ENCODE measurements around the gene FAM228A. TPM values are rescaled to one million over a fixed set of nuclear protein-coding genes. Genes with fewer than 3 reads are reported as not detected.
"Not testable (repeated sequence)": the region's sequence is repeated elsewhere in the genome, so short reads cannot be mapped to it uniquely, and the experiment has no call there.

FAM228A gene
- total RNA-seq: not detected in 2 replicates

- CTCF ChIA-PET: no interaction called here
- Mint-ChIP-seq H3K4me3 (no peak within 1 kb of the TSS), H3K27me3 (peaks cover 4% of the 10 kb centered on the region), H3K9me3 (peaks cover 4% of the 10 kb centered on the region), H3K36me3 (ENCODE audit: low read depth) (no peaks in the 10 kb centered on the region), H3K4me1 (no peaks in the 10 kb centered on the region), H3K27ac (no peak within 1 kb of the TSS)
- intact Hi-C loops (cut with micrococcal nuclease): no loop called here
- POLR2A ChIA-PET: no interaction called here
- DNase-seq (no peak), ATAC-seq (ENCODE audit: low read depth) (no peak)
- no peak for TF ChIP-seq CTCF (IDR thresholded peaks at IDR 0.05)
Measured at GRCh38 chr2:24174851-24175277, at the start of gene FAM228A. FAM228A (plus strand) TSS chr2:24175053; CDS start chr2:24175481, 428 bp downstream.

- CTCF ChIA-PET: interaction anchor here (2.4 kb wide), 1 partner anchor 41 kb away, joined by 6 read pairs; the partner anchor contains the start of gene TP53I3
- Mint-ChIP-seq H3K4me3 (no peak overlapping the region), H3K27me3 (no peaks in the 10 kb centered on the region), H3K27ac (no peak overlapping the region), H3K9me3 (no peaks in the 10 kb centered on the region), H3K4me1 (peaks cover 15% of the 10 kb centered on the region), H3K36me3 (ENCODE audit: low read depth) (no peaks in the 10 kb centered on the region)
- intact Hi-C loops (cut with micrococcal nuclease): no loop called here
- no peak for TF ChIP-seq CTCF (IDR thresholded peaks at IDR 0.05)
- POLR2A ChIA-PET: no interaction called here
- ATAC-seq (ENCODE audit: low read depth) (no peak), DNase-seq (no peak)
Measured at GRCh38 chr2:24125956-24126355, 48.9 kb upstream of the FAM228A start.

GRCh38 chr2:24132543-24132942, 42.3 kb upstream of the FAM228A start:
- H3K36me3 Mint-ChIP-seq (ENCODE audit: low read depth): peaks cover 3% of the 10 kb centered on the region
- CTCF ChIA-PET: no interaction called here
- POLR2A ChIA-PET: no interaction called here

GRCh38 chr2:24140305-24140704, 34.5 kb upstream of the FAM228A start:
- H3K9me3 Mint-ChIP-seq; H3K4me1 Mint-ChIP-seq; intact Hi-C loops (cut with micrococcal nuclease); POLR2A ChIA-PET; H3K4me3 Mint-ChIP-seq; H3K27me3 Mint-ChIP-seq; H3K27ac Mint-ChIP-seq; DNase-seq; CTCF ChIA-PET; ATAC-seq (ENCODE audit: low read depth); H3K36me3 Mint-ChIP-seq (ENCODE audit: low read depth): not testable (repeated sequence)

More at GRCh38 chr2:24132543-24132942, 42.3 kb upstream of the FAM228A start:
- ATAC-seq (ENCODE audit: low read depth) (no peak), DNase-seq (no peak)
- intact Hi-C loops (cut with micrococcal nuclease): no loop called here
- Mint-ChIP-seq H3K9me3 (peaks cover 7% of the 10 kb centered on the region), H3K27ac (no peak overlapping the region), H3K4me3 (no peak overlapping the region), H3K4me1 (no peaks in the 10 kb centered on the region), H3K27me3 (no peaks in the 10 kb centered on the region)
- no peak for TF ChIP-seq CTCF (IDR thresholded peaks at IDR 0.05)

- intact Hi-C loops (cut with micrococcal nuclease): no loop called here
- ChIA-PET CTCF (no interaction called here), POLR2A (no interaction called here)
- Mint-ChIP-seq H3K36me3 (ENCODE audit: low read depth) (peaks cover 38% of the 10 kb centered on the region), H3K27me3 (no peaks in the 10 kb centered on the region), H3K27ac (no peak overlapping the region), H3K4me3 (no peak overlapping the region), H3K9me3 (peaks cover 15% of the 10 kb centered on the region), H3K4me1 (no peaks in the 10 kb centered on the region)
- ATAC-seq (ENCODE audit: low read depth) (no peak), DNase-seq (no peak)
- no peak for TF ChIP-seq CTCF (IDR thresholded peaks at IDR 0.05)
Measured at GRCh38 chr2:24147364-24147763, 27.5 kb upstream of the FAM228A start.
